ENCODE data around the gene AK4. TPM values are rescaled to one million over a fixed set of nuclear protein-coding genes. Genes with fewer than 3 reads are reported as not detected.
A peak's percentile ranks its signal among the peaks of the same experiment; 100 is the strongest.

Gene AK4
- total RNA-seq, 1 donor from 2014 or later: 52.9 TPM

GRCh38 chr1:65265651-65266351 is 117.8 kb downstream of the AK4 start:
- DNase-seq (ENCODE audit: low read depth): peak; percentile 20
- Histone ChIP-seq H3K4me3 (ENCODE audit: low read depth, low read length) (peak overlapping the region; percentile 40), H3K27me3 (ENCODE audit: control insufficient read depth, insufficient read depth, low read length) (no peaks in the 10 kb centered on the region), H3K36me3 (ENCODE audit: control insufficient read depth, insufficient read depth, low read length) (no peaks in the 10 kb centered on the region)
- peak; percentile 46 for TF ChIP-seq CTCF (IDR thresholded peaks at IDR 0.05; ENCODE audit: insufficient read depth, low read length, severe bottlenecking)
- FAIRE-seq: no peak

GRCh38 chr1:65266476-65266875 is 118.5 kb downstream of the AK4 start:
- TF ChIP-seq CTCF (IDR thresholded peaks at IDR 0.05; ENCODE audit: insufficient read depth, low read length, severe bottlenecking): no peak
- no peak for DNase-seq (ENCODE audit: low read depth)
- no peak overlapping the region for H3K4me3 ChIP-seq (ENCODE audit: low read depth, low read length)
- H3K27me3 ChIP-seq (ENCODE audit: control insufficient read depth, insufficient read depth, low read length): no peaks in the 10 kb centered on the region
- no peak for FAIRE-seq
- H3K36me3 ChIP-seq (ENCODE audit: control insufficient read depth, insufficient read depth, low read length): no peaks in the 10 kb centered on the region

- Histone ChIP-seq H3K36me3 (ENCODE audit: control insufficient read depth, insufficient read depth, low read length) (no peaks in the 10 kb centered on the region), H3K27me3 (ENCODE audit: control insufficient read depth, insufficient read depth, low read length) (no peaks in the 10 kb centered on the region), H3K4me3 (ENCODE audit: low read depth, low read length) (no peak overlapping the region)
- FAIRE-seq (no peak), DNase-seq (ENCODE audit: low read depth) (no peak)
- no peak for TF ChIP-seq CTCF (IDR thresholded peaks at IDR 0.05; ENCODE audit: insufficient read depth, low read length, severe bottlenecking)
These were observed 119.3 kb downstream of the AK4 start for GRCh38 chr1:65267271-65267670.

GRCh38 chr1:65267683-65268082 is 119.7 kb downstream of the AK4 start:
- Histone ChIP-seq H3K36me3 (ENCODE audit: control insufficient read depth, insufficient read depth, low read length) (no peaks in the 10 kb centered on the region), H3K4me3 (ENCODE audit: low read depth, low read length) (no peak overlapping the region), H3K27me3 (ENCODE audit: control insufficient read depth, insufficient read depth, low read length) (no peaks in the 10 kb centered on the region)
- FAIRE-seq (no peak), DNase-seq (ENCODE audit: low read depth) (no peak)
- TF ChIP-seq CTCF (IDR thresholded peaks at IDR 0.05; ENCODE audit: insufficient read depth, low read length, severe bottlenecking): no peak

GRCh38 chr1:65269612-65270011 is 121.6 kb downstream of the AK4 start:
- H3K36me3 ChIP-seq (ENCODE audit: control insufficient read depth, insufficient read depth, low read length): no peaks in the 10 kb centered on the region
- TF ChIP-seq CTCF (IDR thresholded peaks at IDR 0.05; ENCODE audit: insufficient read depth, low read length, severe bottlenecking): no peak
- DNase-seq (ENCODE audit: low read depth) (no peak), FAIRE-seq (no peak)
- H3K27me3 ChIP-seq (ENCODE audit: control insufficient read depth, insufficient read depth, low read length): no peaks in the 10 kb centered on the region
- no peak overlapping the region for H3K4me3 ChIP-seq (ENCODE audit: low read depth, low read length)

Measured in bronchial epithelial cell (primary cell).